Adrenal gland (tissue), 5 donors: Measurements from ENCODE around the gene LMLN.
"Not testable (repeated sequence)": the region's sequence is repeated elsewhere in the genome, so short reads cannot be mapped to it uniquely, and the experiment has no call there.

Source experiments
- CTCF ChIP-seq, 6 experiments: fragments of 450-650 bp in 4 of 6; fragments of 200-600 bp in 2 of 6; sonication (generic) in 1 of 6; IDR thresholded peaks; 1 replicate in 5 of 6; 2 replicates in 1 of 6; pipeline versions ENCODE4 v1.5.1 to v1.8.0; 2016 to 2021; ENCODE audit warnings: antibody characterized with exemption in 6 of 6, mild to moderate bottlenecking in 2 of 6, moderate library complexity in 1 of 6
- POLR2A ChIP-seq, 2 donors: fragments of 450-650 bp; IDR thresholded peaks; one replicate each; pipeline ENCODE4 v1.6.1; 2017; ENCODE audit warnings: antibody characterized with exemption in 2 of 2, mild to moderate bottlenecking in 2 of 2, moderate library complexity in 1 of 2
- donor health status: DM: no; HTN: no; CAD: no.

- not testable (repeated sequence) for TF ChIP-seq CTCF, POLR2A (IDR thresholded peaks at IDR 0.05)
These were observed 38.4 kb upstream of the LMLN start for GRCh38 chr3:197921429-197922275.
